IMR-90 (cell line): Measurements from ENCODE around the gene FAM78B. TPM values are rescaled to one million over a fixed set of nuclear protein-coding genes. Genes with fewer than 3 reads are reported as not detected.

Experiments
- ATAC-seq: fragments of 200-7000 bp; cut with Tn5 transposase; 2 replicates; pipeline ENCODE4 v1.9.1; 2020; ENCODE audit warnings: low read depth, mild to moderate bottlenecking, moderate library complexity
- BruUV-seq: library from RNA; stranded (reverse); fragments of 400-500 nt; replicated peaks from 2 replicates; lab custom pipeline; 2021; lab: Mats Ljungman, UMichigan
- CTCF ChIA-PET: fragments of 300-600 bp; formaldehyde crosslinking; extraction: SDS; loops from one replicate; lab custom pipeline; 2021; ENCODE audit warnings: antibody characterized with exemption; lab: Yijun Ruan, JAX
- POLR2A ChIA-PET: fragments of 300-600 bp; sonication (Branson Sonifier 250); formaldehyde crosslinking; loops from one replicate; lab custom pipeline; 2022; ENCODE audit warnings: antibody characterized with exemption; ENCODE audit not compliant: unreplicated experiment; lab: Charles Lee
- DNase-seq: peaks from one replicate; pipeline ENCODE4 v3.0.0; 2013
- H2AFZ ChIP-seq: replicated peaks from 2 replicates; pipeline ENCODE3; 2013; ENCODE audit warnings: low read length, mild to moderate bottlenecking; ENCODE audit not compliant: poor library complexity
- H2AK5ac ChIP-seq: 2 replicates; pipeline ENCODE4 v1.6.1; 2013; ENCODE audit warnings: low read depth, low read length, inconsistent platforms
- H2AK9ac ChIP-seq: replicated peaks from 2 replicates; pipeline ENCODE3; 2013; ENCODE audit warnings: mild to moderate bottlenecking, low read depth, low read length, moderate library complexity; ENCODE audit not compliant: poor library complexity
- H2BK120ac ChIP-seq: 2 replicates; pipeline ENCODE4 v1.6.1; 2013; ENCODE audit warnings: low read depth, low read length, inconsistent platforms
- H2BK15ac ChIP-seq: 3 replicates; pipeline ENCODE4 v1.6.1; 2013; ENCODE audit warnings: low read depth, low read length, inconsistent platforms
- H2BK20ac ChIP-seq: 2 replicates; pipeline ENCODE4 v1.6.1; 2013; ENCODE audit warnings: low read depth, mild to moderate bottlenecking, inconsistent platforms, low read length, moderate library complexity
- H2BK5ac ChIP-seq: 2 replicates; pipeline ENCODE4 v1.6.1; 2013; ENCODE audit warnings: mild to moderate bottlenecking, low read depth, low read length, inconsistent platforms; ENCODE audit not compliant: poor library complexity, severe bottlenecking
- H3K14ac ChIP-seq: replicated peaks from 2 replicates; pipeline ENCODE4 v1.6.1; 2013; ENCODE audit warnings: low read depth, low read length, inconsistent platforms
- H3K18ac ChIP-seq: 2 replicates; pipeline ENCODE4 v1.6.1; 2013; ENCODE audit warnings: low read depth, low read length, control low read depth
- H3K23ac ChIP-seq: 2 replicates; pipeline ENCODE4 v1.6.1; 2013; ENCODE audit warnings: low read depth, low read length, inconsistent platforms
- H3K27ac ChIP-seq: 2 replicates; pipeline ENCODE4 v1.5.1; 2013; ENCODE audit warnings: mild to moderate bottlenecking, control low read depth, low read length; ENCODE audit not compliant: insufficient read depth
- H3K27me3 ChIP-seq: 2 replicates; pipeline ENCODE4 v1.6.1; 2013; ENCODE audit warnings: low read length; ENCODE audit not compliant: control insufficient read depth, insufficient read depth
- H3K36me3 ChIP-seq: 2 replicates; pipeline ENCODE4 v1.6.1; 2013; ENCODE audit warnings: low read length, mixed read lengths; ENCODE audit not compliant: control insufficient read depth, insufficient read depth
- H3K4ac ChIP-seq: 2 replicates; pipeline ENCODE4 v1.6.1; 2013; ENCODE audit warnings: low read depth, low read length, inconsistent platforms
- H3K4me1 ChIP-seq: 2 replicates; pipeline ENCODE4 v1.6.1; 2013; ENCODE audit warnings: low read length, mixed read lengths; ENCODE audit not compliant: control insufficient read depth, insufficient read depth
- H3K4me2 ChIP-seq: 2 replicates; pipeline ENCODE4 v1.6.1; 2013; ENCODE audit warnings: low read depth, mild to moderate bottlenecking, control low read depth, low read length, moderate library complexity
- H3K4me3 ChIP-seq: 2 replicates; pipeline ENCODE4 v1.5.1; 2013; ENCODE audit warnings: low read depth, mild to moderate bottlenecking, control low read depth, low read length, moderate library complexity; ENCODE audit not compliant: insufficient read depth
- H3K56ac ChIP-seq: 2 replicates; pipeline ENCODE4 v1.6.1; 2013; ENCODE audit warnings: low read length, inconsistent platforms; ENCODE audit not compliant: insufficient read depth; ENCODE audit errors: extremely low read depth
- H3K79me1 ChIP-seq, 2 experiments: 2 replicates each; pipeline ENCODE4 v1.6.1; 2013; ENCODE audit warnings: low read length in 2 of 2, inconsistent platforms in 1 of 2, low read depth in 1 of 2
- H3K9ac ChIP-seq: 2 replicates; pipeline ENCODE4 v1.6.1; 2013; ENCODE audit warnings: low read depth, low read length, control low read depth
- H3K9me1 ChIP-seq: 2 replicates; pipeline ENCODE4 v1.6.1; 2013; ENCODE audit warnings: low read length, inconsistent platforms; ENCODE audit not compliant: insufficient read depth
- H3K9me3 ChIP-seq: 2 replicates; pipeline ENCODE4 v1.6.1; 2013; ENCODE audit warnings: low read length; ENCODE audit not compliant: control insufficient read depth, insufficient read depth
- H4K20me1 ChIP-seq: 2 replicates; pipeline ENCODE4 v1.6.1; 2013; ENCODE audit warnings: low read length, inconsistent platforms; ENCODE audit not compliant: insufficient read depth
- H4K5ac ChIP-seq: 2 replicates; pipeline ENCODE4 v1.6.1; 2013; ENCODE audit warnings: mild to moderate bottlenecking, low read depth, low read length, control low read depth
- H4K8ac ChIP-seq, 2 experiments: 2 replicates each; pipeline ENCODE4 v1.6.1; 2013; ENCODE audit warnings: low read depth in 2 of 2, low read length in 2 of 2, control low read depth in 1 of 2, inconsistent platforms in 1 of 2
- H4K91ac ChIP-seq: 2 replicates; pipeline ENCODE4 v1.6.1; 2013; ENCODE audit warnings: low read depth, low read length, inconsistent platforms; ENCODE audit not compliant: insufficient read depth
- CHD1 ChIP-seq: IDR thresholded peaks from 2 replicates; pipeline ENCODE4 v1.6.1; 2012; ENCODE audit warnings: low read depth, low read length, improper control_type of control experiment
- ELK1 ChIP-seq: fragments of 150-350 bp; IDR thresholded peaks from 2 replicates; pipeline ENCODE4 v1.6.1; 2016; ENCODE audit warnings: low read depth, mild to moderate bottlenecking, low read length, moderate library complexity, borderline replicate concordance
- FOS ChIP-seq: fragments of 150-350 bp; IDR thresholded peaks from 2 replicates; pipeline ENCODE4 v1.6.1; 2016; ENCODE audit warnings: low read depth, low read length
- MAFK ChIP-seq: IDR thresholded peaks from 2 replicates; pipeline ENCODE4 v1.6.1; 2012; ENCODE audit warnings: low read depth, low read length, improper control_type of control experiment
- RAD21 ChIP-seq: IDR thresholded peaks from 2 replicates; pipeline ENCODE4 v1.6.1; 2012; ENCODE audit warnings: low read length, improper control_type of control experiment
- RFX5 ChIP-seq: IDR thresholded peaks from 2 replicates; pipeline ENCODE4 v1.8.0; 2012; ENCODE audit warnings: low read depth, mild to moderate bottlenecking, low read length, moderate library complexity
- USF2 ChIP-seq: fragments of 150-350 bp; IDR thresholded peaks from 2 replicates; pipeline ENCODE4 v1.6.1; 2017; ENCODE audit warnings: mild to moderate bottlenecking, antibody characterized with exemption, low read length, low read depth
- WGBS, 2 experiments: methylation state at CpG; one replicate each; pipeline versions ENCODE4 v1.1.5 to v1.1.7; 2013; ENCODE audit warnings: missing lambda C conversion rate in 2 of 2; ENCODE audit not compliant: insufficient read length in 1 of 2; ENCODE audit errors: extremely low coverage in 2 of 2; 5-methylcytosine and 5-hydroxymethylcytosine counted together
- dilution Hi-C: fragments of 300-500 bp; cut with HindIII; formaldehyde crosslinking; loops from one replicate; pipeline ENCODE4 v1.14.3; 2018; ENCODE audit warnings: low sequenced_read_pairs; ENCODE audit not compliant: unreplicated experiment
- in situ Hi-C: fragments of 300-500 bp; cut with MboI; formaldehyde crosslinking; loops from 3 replicates; pipeline ENCODE4 v1.14.3; 2019; ENCODE audit warnings: low sequenced_read_pairs, inconsistent platforms, mixed read lengths
- intact Hi-C: fragments of 100-400 bp; cut with micrococcal nuclease; formaldehyde crosslinking; loops from 2 replicates; pipeline ENCODE4 v1.10.0; 2022
- polyA plus RNA-seq, 3 experiments: library from polyadenylated mRNA; depleted of rRNA; stranded (reverse); fragments of >200 nt; gene quantifications; 2 replicates each; pipeline ENCODE4 v1.2.3, GENCODE V29; 2012; ENCODE audit warnings: low replicate concordance in 1 of 3
- total RNA-seq: library from RNA; depleted of rRNA; stranded (reverse); fragments of >200 nt; gene quantifications from 2 replicates; pipeline ENCODE4 v1.2.3, GENCODE V29; 2012

The FAM78B gene
- total and polyA plus RNA-seq, 2 of the 4 experiments (the other 2 are of a cell fraction) = under 0.01 to 0.12 TPM

DNA sequence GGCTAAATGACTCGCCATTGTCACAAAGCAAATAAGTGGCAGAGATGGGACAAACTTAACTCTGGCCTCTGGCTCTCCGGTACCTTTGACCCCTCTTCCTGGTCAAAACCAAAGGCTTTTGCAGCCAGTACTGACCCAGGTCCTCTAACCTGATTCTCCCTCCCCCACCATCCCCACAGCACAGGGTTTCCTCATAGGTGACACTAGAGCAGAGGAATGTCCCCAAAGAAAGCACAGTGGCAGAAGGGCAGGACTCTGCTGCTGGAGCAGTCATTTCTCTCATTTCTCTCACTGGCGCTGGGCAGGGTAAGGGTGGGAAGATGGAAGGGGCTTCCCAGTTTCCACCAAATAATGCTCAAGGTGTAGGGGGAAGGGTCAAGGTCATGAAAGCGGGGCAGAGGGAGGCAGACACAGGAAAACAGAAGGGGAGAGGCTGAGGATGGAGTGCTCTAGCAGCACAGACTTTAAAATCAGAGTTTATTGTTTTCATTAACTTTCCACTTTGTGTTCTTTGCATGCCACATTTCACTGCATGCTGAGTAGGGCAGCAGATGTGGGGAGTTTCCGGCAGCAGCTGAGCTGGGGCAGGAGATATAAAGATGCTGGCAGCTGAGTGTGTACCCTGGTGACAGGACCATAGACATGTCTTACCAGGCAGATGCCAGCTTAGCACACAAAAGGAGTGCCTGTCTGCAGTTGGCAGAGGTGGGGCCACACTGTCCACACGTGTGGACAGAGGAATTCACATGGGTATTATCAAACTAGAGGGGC lies 80.5 kb downstream of the FAM78B start:
- Histone ChIP-seq H2AFZ (no peak overlapping the region), H4K5ac (no peak overlapping the region), H3K4me1 (no peaks in the 10 kb centered on the region), H2AK5ac (no peak overlapping the region), H3K9ac (no peak overlapping the region), H2BK20ac (no peak overlapping the region), H3K4me2 (no peak overlapping the region), H3K4me3 (no peak overlapping the region), H3K79me1 (no peaks in the 10 kb centered on the region), H3K14ac (no peak overlapping the region), H4K91ac (no peak overlapping the region), H3K9me3 (peaks cover 34% of the 10 kb centered on the region), H3K27ac (no peak overlapping the region), H2BK15ac (no peak overlapping the region), H3K23ac (no peak overlapping the region), H2AK9ac (no peak overlapping the region), H2BK5ac (no peak overlapping the region), H3K36me3 (no peaks in the 10 kb centered on the region), H3K9me1 (no peaks in the 10 kb centered on the region), H3K27me3 (no peaks in the 10 kb centered on the region), H2BK120ac (no peak overlapping the region), H3K4ac (no peak overlapping the region), H4K20me1 (no peaks in the 10 kb centered on the region), H3K56ac (no peak overlapping the region), H3K18ac (no peak overlapping the region), H4K8ac (no peak overlapping the region)
- dilution Hi-C loops (no loop called here), in situ Hi-C loops (no loop called here), intact Hi-C loops (no loop called here)
- no CpG with 5 or more reads among the region's 6 CpGs for WGBS, 2 experiments
- ATAC-seq (no peak), DNase-seq (no peak)
- no peak for TF ChIP-seq RFX5
- no peak for TF ChIP-seq ELK1
- TF ChIP-seq USF2 = no peak
- TF ChIP-seq FOS = no peak
- TF ChIP-seq RAD21 = no peak
- TF ChIP-seq CHD1 = no peak
- no peak for TF ChIP-seq MAFK
- CTCF ChIA-PET = no interaction called here
- BruUV-seq = no TSS peak
- POLR2A ChIA-PET = no interaction called here
